GM06990 (cell line): ENCODE measurements around the gene GPT2.

Experiments used
- DNase-seq: peaks from one replicate; pipeline ENCODE4 v3.0.0-alpha.2; 2011; ENCODE audit not compliant: insufficient read length; ENCODE audit errors: extremely low read depth
- H3K27me3 ChIP-seq: replicated peaks from 2 replicates; pipeline ENCODE4 v1.6.0; 2011; ENCODE audit warnings: low read length; ENCODE audit not compliant: control insufficient read depth, insufficient read depth
- H3K36me3 ChIP-seq: 2 replicates; pipeline ENCODE4 v1.5.1; 2011; ENCODE audit warnings: low read length; ENCODE audit not compliant: control insufficient read depth, insufficient read depth
- H3K4me3 ChIP-seq: replicated peaks from 2 replicates; pipeline ENCODE4 v1.5.1; 2011; ENCODE audit warnings: low read depth, mild to moderate bottlenecking, control low read depth, low read length
- TF ChIP-seq, protein P1 (sequence below): IDR thresholded peaks from 2 replicates; pipeline ENCODE4 v1.5.1; 2011; ENCODE audit warnings: low read length, control low read depth, mild to moderate bottlenecking, inconsistent platforms; ENCODE audit not compliant: insufficient read depth, poor library complexity, severe bottlenecking

The GPT2 gene

DNA sequence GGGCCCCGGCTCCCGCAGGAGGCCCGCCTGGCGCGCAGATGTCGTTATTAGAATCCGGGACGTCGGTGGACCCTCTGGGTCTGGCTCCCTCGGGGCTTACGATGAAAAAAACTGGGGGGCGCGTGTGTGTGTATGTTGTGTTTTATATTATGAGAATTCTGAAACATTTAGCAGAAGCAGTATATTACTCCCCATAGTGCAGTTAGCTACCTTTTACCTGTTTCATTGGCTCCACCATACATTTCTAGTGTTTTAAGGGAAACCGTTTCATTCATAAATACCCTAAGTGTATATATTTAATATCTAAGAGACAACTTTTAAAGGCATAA, 89.8 kb downstream of the GPT2 start:
- Histone ChIP-seq H3K27me3 (no peaks in the 10 kb centered on the region), H3K36me3 (peaks cover 2% of the 10 kb centered on the region), H3K4me3 (peak overlapping the region; percentile 96)
- no peak for DNase-seq
- TF ChIP-seq, protein P1, sequence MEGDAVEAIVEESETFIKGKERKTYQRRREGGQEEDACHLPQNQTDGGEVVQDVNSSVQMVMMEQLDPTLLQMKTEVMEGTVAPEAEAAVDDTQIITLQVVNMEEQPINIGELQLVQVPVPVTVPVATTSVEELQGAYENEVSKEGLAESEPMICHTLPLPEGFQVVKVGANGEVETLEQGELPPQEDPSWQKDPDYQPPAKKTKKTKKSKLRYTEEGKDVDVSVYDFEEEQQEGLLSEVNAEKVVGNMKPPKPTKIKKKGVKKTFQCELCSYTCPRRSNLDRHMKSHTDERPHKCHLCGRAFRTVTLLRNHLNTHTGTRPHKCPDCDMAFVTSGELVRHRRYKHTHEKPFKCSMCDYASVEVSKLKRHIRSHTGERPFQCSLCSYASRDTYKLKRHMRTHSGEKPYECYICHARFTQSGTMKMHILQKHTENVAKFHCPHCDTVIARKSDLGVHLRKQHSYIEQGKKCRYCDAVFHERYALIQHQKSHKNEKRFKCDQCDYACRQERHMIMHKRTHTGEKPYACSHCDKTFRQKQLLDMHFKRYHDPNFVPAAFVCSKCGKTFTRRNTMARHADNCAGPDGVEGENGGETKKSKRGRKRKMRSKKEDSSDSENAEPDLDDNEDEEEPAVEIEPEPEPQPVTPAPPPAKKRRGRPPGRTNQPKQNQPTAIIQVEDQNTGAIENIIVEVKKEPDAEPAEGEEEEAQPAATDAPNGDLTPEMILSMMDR, result no peak

DNA sequence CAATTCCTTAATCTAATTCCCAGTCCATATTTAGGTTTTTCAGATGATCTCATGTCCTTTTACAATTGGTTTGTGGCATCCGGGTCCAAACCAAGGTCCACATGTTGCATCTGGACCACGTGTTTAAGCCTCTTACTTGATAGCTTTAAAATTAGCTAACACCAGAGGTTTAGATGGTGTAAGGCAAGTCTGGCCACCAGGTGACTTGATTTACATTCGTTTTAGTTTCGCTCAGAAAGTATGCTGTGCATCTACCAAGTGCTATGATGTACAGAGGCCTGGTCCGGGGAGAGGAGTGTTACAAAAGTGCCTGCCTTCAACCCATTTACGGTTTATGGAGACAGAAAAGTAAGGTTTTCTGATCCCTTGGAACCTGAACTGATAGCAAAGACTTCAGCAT, 90.2 kb downstream of the GPT2 start:
- Histone ChIP-seq H3K4me3 (peak overlapping the region; percentile 96), H3K27me3 (no peaks in the 10 kb centered on the region)
- DNase-seq, result peak; percentile 32

DNA sequence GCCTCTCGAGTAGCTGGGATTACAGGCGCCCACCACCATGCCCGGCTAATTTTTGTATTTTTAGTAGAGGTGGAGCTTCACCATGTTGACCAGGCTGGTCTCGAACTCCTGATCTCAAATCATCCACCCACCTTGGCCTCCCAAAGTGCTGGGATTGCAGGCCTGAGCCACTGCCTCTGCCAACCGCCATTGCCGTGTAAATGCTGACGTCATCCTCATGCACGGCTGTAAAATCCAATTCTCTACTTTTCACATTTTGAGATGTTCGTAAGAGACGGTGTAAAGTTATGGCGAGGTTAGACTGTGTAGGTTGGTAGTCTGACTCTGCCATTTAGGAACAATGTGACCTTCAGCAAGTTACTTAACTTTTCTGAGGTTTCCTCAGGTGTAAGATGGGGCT, 91.0 kb downstream of the GPT2 start:
- Histone ChIP-seq H3K4me3 (no peak overlapping the region), H3K27me3 (no peaks in the 10 kb centered on the region), H3K36me3 (peaks cover under 1% of the 10 kb centered on the region)
- TF ChIP-seq, protein P1, result no peak
- DNase-seq, result peak; percentile 9

More for the DNA sequence above, 90.2 kb downstream of the GPT2 start:
- peaks cover 2% of the 10 kb centered on the region for H3K36me3 ChIP-seq
- TF ChIP-seq, protein P1, result no peak

DNA sequence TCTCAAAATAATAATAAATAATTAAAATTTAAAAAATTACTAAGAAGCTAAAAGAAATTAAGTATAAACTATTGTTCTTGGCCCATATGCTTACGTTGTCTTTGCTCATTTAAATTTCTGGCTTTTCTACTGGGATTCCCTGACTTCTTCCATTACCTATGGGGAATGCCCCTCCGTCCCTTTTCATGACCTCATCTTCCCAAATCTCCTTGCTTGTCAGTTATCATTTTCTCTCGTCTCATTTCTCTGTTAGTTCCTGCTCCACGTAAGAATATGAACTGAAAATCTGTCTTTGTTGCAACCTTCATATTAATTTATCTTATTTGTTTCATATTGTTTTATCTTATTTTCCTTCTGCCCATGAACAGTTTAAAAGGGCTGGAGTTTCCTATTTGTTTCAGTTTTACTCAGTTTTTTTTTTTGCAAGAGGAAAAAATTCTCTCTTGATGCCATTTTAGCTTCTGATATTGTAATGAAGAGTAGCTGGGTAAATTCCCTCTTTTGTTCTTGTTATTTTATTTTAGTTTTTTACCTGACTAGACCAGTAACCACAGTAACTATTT, 91.8 kb downstream of the GPT2 start:
- TF ChIP-seq, protein P1, result no peak
- no peaks in the 10 kb centered on the region; the same call in 1 of the 2 replicates for H3K36me3 ChIP-seq
- no peak overlapping the region; the same call in 1 of the 2 replicates for H3K4me3 ChIP-seq
- H3K27me3 ChIP-seq, result no peaks in the 10 kb centered on the region
- peak; percentile 20 for DNase-seq

DNA sequence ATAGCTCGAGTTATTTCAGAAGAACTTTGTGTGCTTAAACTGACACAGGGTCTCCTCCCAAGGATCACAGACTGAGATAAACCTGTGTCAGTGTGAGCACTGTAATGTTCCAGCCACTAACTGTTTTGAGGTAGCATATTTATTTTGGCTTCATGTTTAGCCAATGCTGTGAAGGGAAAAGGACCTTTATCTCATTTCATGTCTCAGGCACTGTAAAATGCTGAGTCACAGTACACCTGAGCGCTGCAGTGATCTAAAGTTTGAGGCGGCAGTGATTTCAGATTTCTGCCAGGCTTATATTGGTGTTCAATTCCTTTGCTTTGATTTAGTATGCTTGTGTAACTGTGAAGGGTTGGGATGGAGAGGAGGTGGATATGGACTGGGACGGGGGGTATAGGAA, 92.4 kb downstream of the GPT2 start:
- Histone ChIP-seq H3K36me3 (no peaks in the 10 kb centered on the region), H3K4me3 (peak overlapping the region; percentile 14; the same call in 1 of the 2 replicates), H3K27me3 (no peaks in the 10 kb centered on the region)
- TF ChIP-seq, protein P1, result no peak
- peak; percentile 11 for DNase-seq
